Body of pancreas (tissue), 4 donors: Measurements from ENCODE around the gene RADX. TPM values are rescaled to one million over a fixed set of nuclear protein-coding genes. Genes with fewer than 3 reads are reported as not detected.
A peak's percentile ranks its signal among the peaks of the same experiment; 100 is the strongest.

Experiments
- ATAC-seq: fragments of 150-250 bp; one replicate; pipeline ENCODE4 v1.9.1; 2016
- DNase-seq, 4 donors: peaks; one replicate each; pipeline ENCODE4 v3.0.0-alpha.2; 2019
- H3K27ac ChIP-seq, 4 donors: fragments of 200-600 bp; sonication (generic); 1 replicate in 3 of 4; 2 replicates in 1 of 4; pipeline versions ENCODE4 v1.5.1 to v1.6.1; 2016 to 2019; ENCODE audit warnings: mild to moderate bottlenecking in 1 of 4, mixed read lengths in 1 of 4, moderate library complexity in 1 of 4
- H3K27me3 ChIP-seq, 2 donors: fragments of 200-600 bp; sonication (generic); one replicate each; pipeline ENCODE4 v1.6.0; 2016; ENCODE audit warnings: mild to moderate bottlenecking in 1 of 2
- H3K36me3 ChIP-seq, 2 donors: fragments of 200-600 bp; sonication (generic); replicated peaks in 1 of 2; 2 replicates each; pipeline ENCODE4 v1.5.1; 2016; ENCODE audit warnings: low read depth in 2 of 2; ENCODE audit not compliant: insufficient read depth in 1 of 2
- H3K4me1 ChIP-seq: fragments of 200-600 bp; sonication (generic); one replicate; pipeline ENCODE4 v1.6.0; 2016
- H3K4me3 ChIP-seq, 2 donors: fragments of 200-600 bp; sonication (generic); 1 replicate in 1 of 2; 2 replicates in 1 of 2; pipeline ENCODE4 v1.5.1; 2016 to 2019
- H3K9me3 ChIP-seq, 3 donors: fragments of 200-600 bp; sonication (generic); 1 replicate in 2 of 3; 2 replicates in 1 of 3; pipeline ENCODE4 v1.5.1; 2016
- POLR2A ChIP-seq, 3 donors: fragments of 450-650 bp; IDR thresholded peaks; one replicate each; pipeline ENCODE4 v1.6.1; 2016; ENCODE audit warnings: antibody characterized with exemption in 3 of 3, mild to moderate bottlenecking in 2 of 3
- WGBS, 2 donors: methylation state at CpG; one replicate each; pipeline ENCODE4 v1.1.5; 2017; 5-methylcytosine and 5-hydroxymethylcytosine counted together
- intact Hi-C: fragments of 100-400 bp; cut with DNase I; formaldehyde crosslinking; loops from one replicate; pipeline ENCODE4 v1.15.1; 2023
- total RNA-seq, 2 donors: library from RNA; depleted of rRNA; stranded (reverse); fragments of >200 nt; gene quantifications; one replicate each; pipeline ENCODE4 v1.1.0, GENCODE V29; 2016
- TF ChIP-seq, protein P1 (sequence below), 7 experiments: fragments of 450-650 bp in 4 of 7; fragments of 200-600 bp in 3 of 7; sonication (generic) in 3 of 7; IDR thresholded peaks; one replicate each; pipeline ENCODE4 v1.5.1; 2016 to 2019; ENCODE audit warnings: antibody characterized with exemption in 7 of 7

Gene RADX
- total RNA-seq, 2 donors from 2014 or later: 2.3 to 5.7 TPM

- DNase-seq (no peak), ATAC-seq (no peak)
- no peaks in the 10 kb centered on the region for H3K27me3 ChIP-seq
- intact Hi-C loops: no loop called here
- TF ChIP-seq, protein P1, sequence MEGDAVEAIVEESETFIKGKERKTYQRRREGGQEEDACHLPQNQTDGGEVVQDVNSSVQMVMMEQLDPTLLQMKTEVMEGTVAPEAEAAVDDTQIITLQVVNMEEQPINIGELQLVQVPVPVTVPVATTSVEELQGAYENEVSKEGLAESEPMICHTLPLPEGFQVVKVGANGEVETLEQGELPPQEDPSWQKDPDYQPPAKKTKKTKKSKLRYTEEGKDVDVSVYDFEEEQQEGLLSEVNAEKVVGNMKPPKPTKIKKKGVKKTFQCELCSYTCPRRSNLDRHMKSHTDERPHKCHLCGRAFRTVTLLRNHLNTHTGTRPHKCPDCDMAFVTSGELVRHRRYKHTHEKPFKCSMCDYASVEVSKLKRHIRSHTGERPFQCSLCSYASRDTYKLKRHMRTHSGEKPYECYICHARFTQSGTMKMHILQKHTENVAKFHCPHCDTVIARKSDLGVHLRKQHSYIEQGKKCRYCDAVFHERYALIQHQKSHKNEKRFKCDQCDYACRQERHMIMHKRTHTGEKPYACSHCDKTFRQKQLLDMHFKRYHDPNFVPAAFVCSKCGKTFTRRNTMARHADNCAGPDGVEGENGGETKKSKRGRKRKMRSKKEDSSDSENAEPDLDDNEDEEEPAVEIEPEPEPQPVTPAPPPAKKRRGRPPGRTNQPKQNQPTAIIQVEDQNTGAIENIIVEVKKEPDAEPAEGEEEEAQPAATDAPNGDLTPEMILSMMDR (IDR thresholded peaks at IDR 0.05): no peak
- no peak for TF ChIP-seq POLR2A (IDR thresholded peaks at IDR 0.05)
- H3K9me3 ChIP-seq: no peaks in the 10 kb centered on the region
- no peaks in the 10 kb centered on the region for H3K36me3 ChIP-seq
- 40 to 43% methylated on average over 2 of the region's 2 CpGs for WGBS, 2 donors
- H3K4me1 ChIP-seq: no peaks in the 10 kb centered on the region
- H3K27ac ChIP-seq: no peak overlapping the region
- H3K4me3 ChIP-seq: no peak overlapping the region
These were observed 26.3 kb upstream of the RADX start for GRCh38 chrX:106585478-106585877.

GRCh38 chrX:106588801-106589200 lies 23.0 kb upstream of the RADX start:
- Histone ChIP-seq H3K27ac (no peak overlapping the region), H3K36me3 (no peaks in the 10 kb centered on the region), H3K4me1 (no peaks in the 10 kb centered on the region), H3K4me3 (no peak overlapping the region), H3K9me3 (no peaks in the 10 kb centered on the region), H3K27me3 (peaks cover 0 to under 1% of the 10 kb centered on the region in 2 donors)
- 73 to 78% methylated on average over 1 to 2 of the region's 2 CpGs for WGBS, 2 donors
- intact Hi-C loops: no loop called here
- ATAC-seq (no peak), DNase-seq (no peak)
- TF ChIP-seq, protein P1 (IDR thresholded peaks at IDR 0.05): no peak
- TF ChIP-seq POLR2A (IDR thresholded peaks at IDR 0.05): no peak

- Histone ChIP-seq H3K9me3 (no peaks in the 10 kb centered on the region), H3K4me3 (no peak overlapping the region), H3K27ac (no peak overlapping the region), H3K4me1 (no peaks in the 10 kb centered on the region), H3K36me3 (no peaks in the 10 kb centered on the region), H3K27me3 (no peaks in the 10 kb centered on the region)
- intact Hi-C loops: no loop called here
- no peak for DNase-seq
- 45 to 48% methylated on average over 2 of the region's 2 CpGs for WGBS, 2 donors
- TF ChIP-seq POLR2A (IDR thresholded peaks at IDR 0.05): no peak
- TF ChIP-seq, protein P1 (IDR thresholded peaks at IDR 0.05): no peak
- no peak for ATAC-seq
These were observed 12.4 kb upstream of the RADX start for GRCh38 chrX:106599411-106599810.

DNA sequence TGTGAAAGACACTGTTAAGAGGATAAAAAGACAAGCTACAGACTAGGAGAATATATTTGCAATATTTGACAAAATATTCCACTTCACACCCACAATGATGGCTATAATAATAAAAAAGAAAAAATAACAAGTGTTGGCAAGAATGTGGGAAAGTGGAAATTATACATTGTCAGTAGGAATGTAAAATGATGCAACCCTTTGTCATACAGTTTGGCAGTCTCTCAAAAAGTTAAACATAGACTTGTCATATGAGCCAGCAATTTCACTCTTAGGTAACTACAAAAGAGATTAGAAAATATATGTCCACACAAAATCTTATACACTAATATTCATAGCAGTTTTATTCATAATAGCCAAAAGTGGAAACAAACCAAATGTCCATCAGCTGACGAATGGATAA lies 5.2 kb upstream of the RADX start:
- ATAC-seq (no peak), DNase-seq (no peak)
- H3K9me3 ChIP-seq: no peaks in the 10 kb centered on the region
- no peak overlapping the region for H3K4me3 ChIP-seq
- no peaks in the 10 kb centered on the region for H3K4me1 ChIP-seq
- 72 to 79% methylated on average over 1 of the region's 1 CpG for WGBS, 2 donors
- H3K27me3 ChIP-seq: no peaks in the 10 kb centered on the region
- no peaks in the 10 kb centered on the region for H3K36me3 ChIP-seq
- intact Hi-C loops: no loop called here
- no peak overlapping the region for H3K27ac ChIP-seq
- TF ChIP-seq, protein P1 (IDR thresholded peaks at IDR 0.05): no peak
- TF ChIP-seq POLR2A (IDR thresholded peaks at IDR 0.05): no peak

DNA sequence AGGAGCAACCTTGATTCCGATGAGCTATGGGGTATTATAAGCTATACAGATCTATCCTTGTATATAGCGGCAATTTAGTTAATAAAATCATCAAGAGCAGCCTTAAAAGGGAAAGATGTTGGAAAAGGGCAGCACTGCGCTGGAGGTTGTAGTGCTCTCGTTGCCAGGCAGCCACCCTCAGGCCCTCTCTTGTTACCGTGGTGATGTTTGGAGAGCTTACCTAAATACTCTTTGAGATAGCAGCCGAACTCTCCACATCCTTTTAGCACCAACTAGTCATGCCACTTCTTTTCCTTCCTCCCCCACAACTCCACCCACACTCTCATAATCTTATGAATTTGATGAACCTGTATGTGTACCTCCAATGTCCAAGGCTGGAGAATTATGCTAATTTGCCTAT lies 3.8 kb upstream of the RADX start:
- WGBS, 2 donors: 42 to 46% methylated on average over 6 of the region's 6 CpGs
- TF ChIP-seq, protein P1 (IDR thresholded peaks at IDR 0.05): no peak
- TF ChIP-seq POLR2A (IDR thresholded peaks at IDR 0.05): no peak
- no peaks in the 10 kb centered on the region for H3K4me1 ChIP-seq
- H3K27me3 ChIP-seq: no peaks in the 10 kb centered on the region
- ATAC-seq (no peak), DNase-seq (peak in 2 of 4 donors; percentile 22 to 33)
- no peaks in the 10 kb centered on the region for H3K36me3 ChIP-seq
- H3K9me3 ChIP-seq: no peaks in the 10 kb centered on the region
- intact Hi-C loops: no loop called here
- H3K4me3 ChIP-seq: no peak overlapping the region
- H3K27ac ChIP-seq: no peak overlapping the region
